GM12864 (cell line): ENCODE data around the gene COX5A.
A peak's percentile ranks its signal among the peaks of the same experiment; 100 is the strongest.

Source experiments
- DNase-seq: peaks from one replicate; pipeline ENCODE4 v3.0.0-alpha.2; 2011; ENCODE audit warnings: low read depth
- H3K4me3 ChIP-seq: 2 replicates; pipeline ENCODE4 v1.5.1; 2011; ENCODE audit warnings: mild to moderate bottlenecking, low read depth, low read length, control low read depth
- CTCF ChIP-seq: IDR thresholded peaks from 2 replicates; pipeline ENCODE4 v1.5.1; 2011; ENCODE audit warnings: low read depth, mild to moderate bottlenecking, moderate library complexity, low read length, control low read depth, inconsistent platforms; ENCODE audit errors: missing control alignments

The COX5A gene

DNA sequence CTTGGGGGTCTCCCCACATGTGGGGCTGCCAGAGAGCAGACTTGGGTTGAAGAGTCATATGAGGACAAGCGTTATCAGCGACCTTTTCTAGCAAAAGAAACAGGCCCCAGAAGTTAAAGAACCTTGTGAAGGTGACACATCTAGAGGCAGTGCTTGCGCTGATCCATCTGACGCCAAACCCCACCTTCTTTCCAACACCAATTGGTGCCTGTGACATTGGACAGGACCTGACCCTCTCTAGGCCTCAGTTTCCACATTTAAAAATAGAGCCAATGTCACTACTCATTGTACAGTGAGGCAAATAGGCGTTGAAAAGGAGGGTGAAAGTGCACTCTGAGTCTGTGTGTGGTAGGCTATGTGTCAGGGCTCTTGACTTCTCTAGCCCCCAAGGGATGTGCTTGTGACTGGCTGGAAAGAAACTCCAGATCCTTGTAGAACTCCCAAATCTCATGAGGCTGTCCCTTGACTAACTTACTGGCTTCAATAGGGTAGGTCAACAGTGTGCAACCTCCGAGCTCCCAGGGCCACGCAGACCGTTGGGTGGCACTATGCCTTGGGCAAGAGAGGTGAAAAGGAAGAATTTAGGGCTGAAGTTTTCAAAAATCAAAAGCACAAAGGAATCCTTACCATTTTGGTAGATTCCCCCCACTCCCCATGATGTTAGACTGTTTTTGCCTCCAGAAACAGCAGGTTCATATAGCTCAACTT lies 30.6 kb downstream of the COX5A start:
- no peak for DNase-seq
- no peak for TF ChIP-seq CTCF
- peak overlapping the region; percentile 82 for H3K4me3 ChIP-seq

GRCh38 chr15:74906450-74907162 lies 31.3 kb downstream of the COX5A start, which contains the start of gene FAM219B:
Gene FAM219B, minus strand, starts transcription at chr15:74906851. Its CDS starts 51 bp downstream, at chr15:74906800.
- peak within 1 kb of the TSS; percentile 82 for H3K4me3 ChIP-seq
- peak; percentile 53 for DNase-seq
- no peak for TF ChIP-seq CTCF

DNA sequence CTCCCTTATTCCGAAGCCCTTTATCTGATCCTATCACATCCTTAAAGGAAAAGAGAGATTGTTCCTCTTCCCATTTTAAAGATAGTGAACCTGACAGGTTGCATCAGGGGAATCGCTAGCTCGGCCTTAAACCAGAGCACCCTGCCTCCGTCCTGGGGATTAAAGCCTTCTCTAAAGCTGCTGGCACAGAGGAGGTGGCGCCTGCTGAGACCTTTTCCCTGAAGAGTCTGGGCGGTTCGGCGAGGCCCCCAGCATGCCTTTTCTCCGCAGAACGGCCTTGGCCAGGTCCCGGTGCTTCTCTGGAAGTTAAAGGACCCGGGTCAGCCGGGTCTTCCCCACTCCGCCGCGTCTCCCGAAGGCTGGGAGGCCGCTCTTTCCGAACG lies 31.8 kb downstream of the COX5A start:
- peak overlapping the region; percentile 82 for H3K4me3 ChIP-seq
- DNase-seq: no peak
- TF ChIP-seq CTCF: no peak

- no peak for DNase-seq
- no peak overlapping the region for H3K4me3 ChIP-seq
- TF ChIP-seq CTCF: no peak
Measured at GRCh38 chr15:74904190-74904805, 33.6 kb downstream of the COX5A start.

DNA sequence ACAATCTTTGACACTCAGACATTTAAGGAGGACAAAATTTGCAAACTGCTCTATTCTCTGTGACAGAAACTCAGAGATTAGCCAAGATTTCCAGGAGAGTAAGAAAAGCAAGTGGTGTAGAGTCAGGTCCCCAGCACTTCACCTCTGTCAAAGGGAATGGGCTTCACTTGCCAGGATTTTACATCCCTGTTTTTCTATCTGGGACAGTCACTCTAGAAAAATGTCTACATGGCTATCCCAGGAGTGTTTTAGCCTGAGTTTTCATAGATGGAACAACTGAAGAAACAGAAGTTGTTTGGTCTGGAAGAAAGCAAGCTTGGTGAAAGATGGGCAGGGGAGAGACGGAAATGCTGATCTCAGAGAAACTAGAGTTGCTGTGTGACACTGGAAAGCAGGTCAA lies 34.2 kb downstream of the COX5A start:
- no peak for TF ChIP-seq CTCF
- DNase-seq: no peak
- no peak overlapping the region for H3K4me3 ChIP-seq

DNA sequence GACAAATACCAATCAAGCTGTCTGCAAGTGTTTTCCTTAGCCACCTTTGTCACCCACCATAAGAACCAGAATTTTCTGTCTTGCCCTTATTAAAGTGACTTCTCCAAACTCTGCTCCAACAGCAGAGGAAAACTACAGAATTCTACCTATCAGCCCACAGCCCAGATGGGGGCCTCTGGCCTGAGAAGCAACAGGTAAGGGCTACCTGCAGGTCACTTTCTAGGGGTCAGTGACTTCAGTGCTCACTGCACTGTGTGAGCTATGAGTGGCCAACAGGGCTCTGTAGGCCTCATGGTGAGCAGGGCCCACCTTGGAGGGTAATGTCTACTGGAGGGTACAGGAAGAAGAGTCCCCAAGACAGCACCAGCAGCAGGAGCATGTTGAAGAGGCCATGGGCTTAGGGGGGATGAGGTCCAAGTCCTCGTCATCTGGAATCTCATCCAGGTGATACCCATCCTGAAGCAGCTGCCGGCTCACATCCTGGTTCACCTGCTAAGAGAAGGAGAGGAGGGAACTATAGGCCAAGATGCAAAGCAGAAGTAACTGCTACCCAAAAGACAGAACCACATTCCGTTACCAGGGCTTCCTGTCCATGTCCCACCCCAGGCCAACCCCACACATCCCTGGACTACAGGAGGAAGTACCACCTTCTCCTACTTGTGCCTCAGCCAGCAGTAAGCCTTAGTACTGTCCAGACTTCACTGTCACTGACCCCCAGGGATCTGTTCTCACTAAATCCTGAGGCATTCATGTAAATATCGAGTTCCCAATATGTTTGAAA lies 35.4 kb downstream of the COX5A start:
- DNase-seq: no peak
- TF ChIP-seq CTCF: no peak

More for the DNA sequence above, 35.4 kb downstream of the COX5A start:
- no peak overlapping the region for H3K4me3 ChIP-seq
